HuH-7.5 (cell line): ENCODE data around the gene OR10H3.
"Not testable (repeated sequence)": the region's sequence is repeated elsewhere in the genome, so short reads cannot be mapped to it uniquely, and the experiment has no call there.

Source experiments
- DNase-seq: peaks from one replicate; pipeline ENCODE4 v3.0.0; 2011; ENCODE audit warnings: low spot score

The OR10H3 gene

GRCh38 chr19:15779756-15780476, 42.1 kb downstream of the OR10H3 start:
- no peak for DNase-seq

DNA sequence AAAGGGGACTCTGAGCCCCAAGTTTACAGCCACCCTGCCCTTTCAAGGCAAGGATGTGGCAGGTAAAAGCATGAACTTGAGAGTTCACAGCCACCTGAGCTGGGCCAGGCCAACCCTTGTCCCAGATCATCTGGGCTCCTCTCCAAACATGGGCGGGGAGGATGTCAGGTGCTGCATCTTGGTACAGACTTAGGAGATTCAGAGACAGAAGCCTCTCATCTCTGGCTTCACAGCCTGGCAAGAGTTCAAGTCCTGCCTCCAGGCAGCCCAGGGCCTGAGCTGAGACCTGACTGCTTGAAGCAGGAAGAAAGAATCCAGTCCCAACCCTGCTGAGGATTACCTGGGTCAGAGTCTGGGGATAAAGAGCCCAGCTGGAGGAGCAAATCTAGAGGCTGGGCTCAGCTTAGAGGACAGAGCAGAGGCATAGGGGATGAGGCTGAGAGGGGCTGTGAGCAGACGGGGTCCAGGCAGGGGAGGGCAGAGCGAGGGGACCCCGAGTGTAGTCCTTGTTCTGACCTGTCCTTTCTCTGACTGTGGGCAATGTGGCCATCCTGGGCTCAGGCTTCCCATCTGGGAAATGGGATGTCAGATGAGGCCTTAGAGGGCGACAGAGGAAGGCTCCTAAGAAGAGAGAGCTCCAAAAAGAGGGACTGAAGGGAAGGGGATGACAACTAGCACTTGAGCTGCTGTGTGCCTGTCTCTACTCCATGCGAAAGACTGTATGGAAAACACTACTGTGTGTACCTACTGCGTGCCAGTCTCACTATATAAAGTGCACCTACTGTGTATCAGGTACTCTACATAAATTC, 43.0 kb downstream of the OR10H3 start:
- no peak for DNase-seq

DNA sequence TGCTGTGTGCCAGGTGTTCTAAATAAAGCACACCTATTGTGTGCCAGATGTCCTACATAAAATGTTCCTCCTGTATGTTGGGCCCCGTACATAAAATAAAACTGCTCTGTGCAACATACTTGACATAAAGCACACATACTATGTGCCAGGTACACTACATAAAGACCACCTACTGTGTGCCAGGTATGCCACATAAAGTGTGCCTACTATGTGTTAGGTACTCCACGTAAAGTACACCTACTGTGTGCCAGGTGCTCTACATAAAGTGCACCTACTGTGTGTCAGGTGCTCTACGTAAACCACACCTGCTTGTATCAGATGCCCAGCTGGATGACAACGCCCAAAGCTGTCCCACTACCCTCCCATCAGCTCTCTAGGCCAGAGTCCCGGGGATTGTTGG, 43.9 kb downstream of the OR10H3 start:
- DNase-seq = no peak

DNA sequence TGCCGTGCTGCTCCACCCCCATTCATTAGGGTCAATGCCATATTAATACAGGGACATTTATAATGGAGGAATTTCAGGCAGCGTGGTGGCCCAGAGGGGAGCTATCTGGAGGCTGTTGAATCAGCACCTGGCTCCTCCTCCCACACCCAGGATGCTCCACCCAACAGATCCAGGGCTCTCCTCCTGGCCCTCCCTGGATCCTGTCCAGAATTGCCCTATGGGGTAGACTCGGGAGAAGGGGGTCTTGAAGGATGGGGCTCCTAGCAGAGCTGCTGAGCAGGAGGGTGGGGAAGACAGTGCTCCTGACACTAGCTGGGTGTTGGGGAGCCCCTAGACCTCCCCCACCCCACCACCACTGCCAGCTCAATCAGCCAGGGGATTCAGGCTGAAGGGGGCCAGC, 44.4 kb downstream of the OR10H3 start:
- DNase-seq = no peak

DNA sequence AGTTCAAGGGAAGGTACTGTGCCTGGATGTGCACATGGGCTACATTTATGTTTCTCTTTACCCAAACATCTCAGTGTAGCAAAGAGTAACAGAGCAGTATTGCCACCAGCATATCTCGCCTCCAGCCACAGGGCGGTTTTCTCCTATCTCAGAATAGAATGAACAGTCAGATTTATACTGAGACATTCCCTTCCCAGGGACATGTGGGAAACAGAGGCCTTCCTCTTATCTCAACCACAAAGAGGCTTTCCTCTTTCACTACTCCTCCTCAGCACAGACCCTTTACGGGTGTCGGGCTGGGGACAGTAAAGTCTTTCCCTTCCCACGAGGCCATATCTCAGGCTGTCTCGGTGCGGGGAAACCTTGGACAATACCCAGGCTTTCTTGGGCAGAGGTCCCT, 45.1 kb downstream of the OR10H3 start:
- not testable (repeated sequence) for DNase-seq

GRCh38 chr19:15787611-15788155, 49.9 kb downstream of the OR10H3 start, which contains the start of gene OR10H5:
TSS of gene OR10H5 (plus strand) at chr19:15787661. CDS start at chr19:15794049, 6,388 bp downstream.
- DNase-seq = no peak

DNA sequence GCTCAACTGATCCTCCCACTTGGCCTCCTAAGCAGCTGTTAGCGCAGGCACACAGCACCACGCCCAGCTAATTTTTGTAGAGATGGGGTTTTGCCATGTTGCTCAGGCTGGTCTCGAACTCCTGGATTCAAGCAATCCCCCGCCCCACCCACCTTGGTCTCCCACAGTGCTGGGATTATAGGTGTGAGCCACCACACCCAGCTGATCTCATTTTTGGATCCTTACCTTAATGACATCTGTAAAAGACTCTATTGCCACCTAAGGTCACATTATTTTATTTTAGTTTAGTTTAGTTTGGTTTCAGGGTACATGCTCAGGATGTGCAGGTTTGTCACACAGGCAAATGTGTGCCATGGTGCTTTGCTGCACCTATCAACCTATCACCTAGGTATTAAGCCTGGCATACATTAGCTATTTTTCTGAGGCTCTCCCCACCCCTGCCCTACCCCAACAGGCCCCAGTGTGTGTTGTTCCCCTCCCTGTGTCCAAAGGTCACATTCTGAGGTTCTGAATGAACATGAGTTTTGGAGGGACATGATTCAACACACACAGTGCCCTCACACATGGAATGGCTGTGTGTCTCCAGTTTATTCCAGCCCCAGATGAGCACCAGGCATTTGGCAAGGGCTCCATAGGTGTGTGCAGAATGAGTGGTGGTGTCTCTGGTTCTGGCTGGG, 50.9 kb downstream of the OR10H3 start:
- DNase-seq = no peak

- no peak for DNase-seq
Measured at GRCh38 chr19:15790096-15790495, 52.3 kb downstream of the OR10H3 start.
